ACC112 (cell line): ENCODE results near the gene TRIM6.
A peak's percentile ranks its signal among the peaks of the same experiment; 100 is the strongest.

Experiments used
- H2AFZ ChIP-seq: fragments of 200-600 bp; sonication (generic); one replicate; pipeline ENCODE4 v1.6.0; 2017; ENCODE audit warnings: antibody characterized with exemption, low read length; ENCODE audit not compliant: unreplicated experiment
- H3K27ac ChIP-seq: fragments of 200-600 bp; sonication (generic); 2 replicates; pipeline ENCODE4 v1.5.1; 2014; ENCODE audit warnings: low read depth, mild to moderate bottlenecking, antibody characterized with exemption, low read length, moderate library complexity
- H3K27me3 ChIP-seq: fragments of 200-600 bp; sonication (generic); 2 replicates; pipeline ENCODE4 v1.6.1; 2014; ENCODE audit warnings: mild to moderate bottlenecking, antibody characterized with exemption, low read length, moderate library complexity, mixed read lengths; ENCODE audit not compliant: insufficient read depth
- H3K36me3 ChIP-seq: fragments of 200-600 bp; sonication (generic); 2 replicates; pipeline ENCODE4 v1.6.1; 2016; ENCODE audit warnings: mild to moderate bottlenecking, antibody characterized with exemption, low read length, moderate library complexity, mixed read lengths; ENCODE audit not compliant: insufficient read depth
- H3K4me1 ChIP-seq: fragments of 200-600 bp; sonication (generic); one replicate; pipeline ENCODE4 v1.6.1; 2016; ENCODE audit warnings: low read length, mixed read lengths; ENCODE audit not compliant: insufficient read depth, unreplicated experiment, control insufficient read depth
- H3K4me3 ChIP-seq: fragments of 200-600 bp; sonication (generic); 2 replicates; pipeline ENCODE4 v1.5.1; 2014; ENCODE audit warnings: mild to moderate bottlenecking, low read depth, low read length
- H3K79me2 ChIP-seq: fragments of 200-600 bp; sonication (generic); one replicate; pipeline ENCODE4 v1.6.0; 2016; ENCODE audit warnings: low read length; ENCODE audit not compliant: control insufficient read depth, unreplicated experiment, insufficient read depth

Gene TRIM6

GRCh38 chr11:5603326-5603725 lies 6.9 kb downstream of the TRIM6 start:
- H3K79me2 ChIP-seq: peaks cover 6% of the 10 kb centered on the region
- H3K27ac ChIP-seq: 0 out of 2 replicates have a peak overlapping the region, but pooled peaks have one; percentile 2
- H2AFZ ChIP-seq: no peak overlapping the region
- H3K4me1 ChIP-seq: peaks cover 41% of the 10 kb centered on the region
- peaks cover 5% of the 10 kb centered on the region; the same call in 1 of the 2 replicates for H3K36me3 ChIP-seq
- no peaks in the 10 kb centered on the region for H3K27me3 ChIP-seq
- no peak overlapping the region for H3K4me3 ChIP-seq

- peaks cover 2% of the 10 kb centered on the region for H3K79me2 ChIP-seq
- H3K4me3 ChIP-seq: no peak overlapping the region
- peaks cover 32% of the 10 kb centered on the region for H3K4me1 ChIP-seq
- peaks cover 5% of the 10 kb centered on the region; the same call in 1 of the 2 replicates for H3K36me3 ChIP-seq
- H3K27me3 ChIP-seq: no peaks in the 10 kb centered on the region
- no peak overlapping the region for H3K27ac ChIP-seq
- H2AFZ ChIP-seq: no peak overlapping the region
Measured at GRCh38 chr11:5604896-5605295, 8.5 kb downstream of the TRIM6 start.

- Histone ChIP-seq H3K4me1 (peaks cover 25% of the 10 kb centered on the region), H3K36me3 (peaks cover 9% of the 10 kb centered on the region; the same call in 1 of the 2 replicates), H3K27ac (peak overlapping the region; percentile 69), H3K4me3 (no peak overlapping the region), H2AFZ (no peak overlapping the region), H3K79me2 (no peaks in the 10 kb centered on the region), H3K27me3 (no peaks in the 10 kb centered on the region)
Measured at GRCh38 chr11:5605849-5606248, 9.4 kb downstream of the TRIM6 start.

GRCh38 chr11:5608808-5609207 lies 12.4 kb downstream of the TRIM6 start:
- no peak overlapping the region for H3K27ac ChIP-seq
- no peak overlapping the region for H2AFZ ChIP-seq
- H3K79me2 ChIP-seq: no peaks in the 10 kb centered on the region
- H3K4me3 ChIP-seq: no peak overlapping the region
- peaks cover 15% of the 10 kb centered on the region; the same call in 1 of the 2 replicates for H3K36me3 ChIP-seq
- H3K27me3 ChIP-seq: no peaks in the 10 kb centered on the region
- peaks cover 13% of the 10 kb centered on the region for H3K4me1 ChIP-seq

GRCh38 chr11:5610446-5610845 lies 14.0 kb downstream of the TRIM6 start:
- Histone ChIP-seq H3K27ac (no peak overlapping the region), H3K79me2 (no peaks in the 10 kb centered on the region), H2AFZ (no peak overlapping the region), H3K27me3 (no peaks in the 10 kb centered on the region), H3K36me3 (peaks cover 15% of the 10 kb centered on the region; the same call in 1 of the 2 replicates), H3K4me3 (no peak overlapping the region), H3K4me1 (peaks cover 12% of the 10 kb centered on the region)

- no peaks in the 10 kb centered on the region for H3K79me2 ChIP-seq
- no peaks in the 10 kb centered on the region for H3K4me1 ChIP-seq
- H3K4me3 ChIP-seq: no peak overlapping the region
- no peak overlapping the region for H3K27ac ChIP-seq
- H3K36me3 ChIP-seq: peaks cover 15% of the 10 kb centered on the region; the same call in 1 of the 2 replicates
- H2AFZ ChIP-seq: no peak overlapping the region
- H3K27me3 ChIP-seq: no peaks in the 10 kb centered on the region
Measured at GRCh38 chr11:5611627-5612026, 15.2 kb downstream of the TRIM6 start.

- no peaks in the 10 kb centered on the region for H3K27me3 ChIP-seq
- peak overlapping the region; percentile 3; the same call in 1 of the 2 replicates for H3K4me3 ChIP-seq
- H3K79me2 ChIP-seq: peaks cover 3% of the 10 kb centered on the region
- H3K27ac ChIP-seq: peak overlapping the region; percentile 95
- peaks cover 44% of the 10 kb centered on the region for H3K4me1 ChIP-seq
- H2AFZ ChIP-seq: no peak overlapping the region
- H3K36me3 ChIP-seq: no peaks in the 10 kb centered on the region
Measured at GRCh38 chr11:5618807-5619206, 22.4 kb downstream of the TRIM6 start.

- H3K36me3 ChIP-seq: no peaks in the 10 kb centered on the region
- H3K4me1 ChIP-seq: peaks cover 52% of the 10 kb centered on the region
- peak overlapping the region; percentile 46 for H2AFZ ChIP-seq
- H3K27me3 ChIP-seq: no peaks in the 10 kb centered on the region
- peak overlapping the region; percentile 67 for H3K4me3 ChIP-seq
- H3K27ac ChIP-seq: peak overlapping the region; percentile 95
- H3K79me2 ChIP-seq: peaks cover 13% of the 10 kb centered on the region
Measured at GRCh38 chr11:5620651-5621521, 24.4 kb downstream of the TRIM6 start.

GRCh38 chr11:5621580-5621979 lies 25.1 kb downstream of the TRIM6 start:
- H3K27ac ChIP-seq: peak overlapping the region; percentile 95
- H3K79me2 ChIP-seq: peaks cover 13% of the 10 kb centered on the region
- H3K27me3 ChIP-seq: no peaks in the 10 kb centered on the region
- H3K4me3 ChIP-seq: 0 out of 2 replicates have a peak overlapping the region, but pooled peaks have one; percentile 32
- H3K36me3 ChIP-seq: no peaks in the 10 kb centered on the region
- no peak overlapping the region for H2AFZ ChIP-seq
- peaks cover 58% of the 10 kb centered on the region for H3K4me1 ChIP-seq

GRCh38 chr11:5622802-5623201 lies 26.4 kb downstream of the TRIM6 start:
- peaks cover 58% of the 10 kb centered on the region for H3K4me1 ChIP-seq
- no peaks in the 10 kb centered on the region for H3K36me3 ChIP-seq
- peak overlapping the region; percentile 21; the same call in 1 of the 2 replicates for H3K27ac ChIP-seq
- H3K4me3 ChIP-seq: no peak overlapping the region
- H3K27me3 ChIP-seq: no peaks in the 10 kb centered on the region
- H2AFZ ChIP-seq: no peak overlapping the region
- peaks cover 13% of the 10 kb centered on the region for H3K79me2 ChIP-seq
